ENCODE measurements around the gene MAST4.

Gene MAST4

DNA sequence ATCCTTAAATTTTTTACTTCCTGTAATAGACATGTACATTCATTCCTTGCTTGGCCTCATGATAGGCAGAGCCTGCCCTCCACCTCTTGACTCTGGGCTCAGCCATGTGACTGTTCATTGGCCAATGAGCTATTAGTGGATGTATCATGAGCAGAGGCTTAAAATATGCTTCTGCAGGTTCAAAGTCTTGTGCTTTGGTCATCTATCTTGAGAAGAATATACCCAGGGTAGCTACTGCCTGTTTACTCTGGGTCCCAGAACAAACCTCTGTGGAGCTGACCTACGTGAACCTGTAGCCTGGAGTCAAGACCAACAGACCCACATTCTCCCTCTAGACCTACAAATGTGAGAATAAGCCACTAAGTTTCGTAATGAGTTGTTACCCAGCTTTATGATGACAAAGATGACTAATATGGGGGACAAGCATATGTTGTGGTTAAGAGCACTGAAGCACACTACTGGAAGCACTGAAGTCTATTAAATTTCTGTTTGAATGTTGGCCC lies 244.4 kb downstream of the MAST4 start:
- TF ChIP-seq, protein P1, sequence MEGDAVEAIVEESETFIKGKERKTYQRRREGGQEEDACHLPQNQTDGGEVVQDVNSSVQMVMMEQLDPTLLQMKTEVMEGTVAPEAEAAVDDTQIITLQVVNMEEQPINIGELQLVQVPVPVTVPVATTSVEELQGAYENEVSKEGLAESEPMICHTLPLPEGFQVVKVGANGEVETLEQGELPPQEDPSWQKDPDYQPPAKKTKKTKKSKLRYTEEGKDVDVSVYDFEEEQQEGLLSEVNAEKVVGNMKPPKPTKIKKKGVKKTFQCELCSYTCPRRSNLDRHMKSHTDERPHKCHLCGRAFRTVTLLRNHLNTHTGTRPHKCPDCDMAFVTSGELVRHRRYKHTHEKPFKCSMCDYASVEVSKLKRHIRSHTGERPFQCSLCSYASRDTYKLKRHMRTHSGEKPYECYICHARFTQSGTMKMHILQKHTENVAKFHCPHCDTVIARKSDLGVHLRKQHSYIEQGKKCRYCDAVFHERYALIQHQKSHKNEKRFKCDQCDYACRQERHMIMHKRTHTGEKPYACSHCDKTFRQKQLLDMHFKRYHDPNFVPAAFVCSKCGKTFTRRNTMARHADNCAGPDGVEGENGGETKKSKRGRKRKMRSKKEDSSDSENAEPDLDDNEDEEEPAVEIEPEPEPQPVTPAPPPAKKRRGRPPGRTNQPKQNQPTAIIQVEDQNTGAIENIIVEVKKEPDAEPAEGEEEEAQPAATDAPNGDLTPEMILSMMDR (conservative IDR thresholded peaks at IDR 0.05; ENCODE audit: low read depth, low read length) = no peak
- no peak overlapping the region for H3K4me3 ChIP-seq (ENCODE audit: low read depth, low read length)
- DNase-seq (ENCODE audit: low read depth) = no peak

DNA sequence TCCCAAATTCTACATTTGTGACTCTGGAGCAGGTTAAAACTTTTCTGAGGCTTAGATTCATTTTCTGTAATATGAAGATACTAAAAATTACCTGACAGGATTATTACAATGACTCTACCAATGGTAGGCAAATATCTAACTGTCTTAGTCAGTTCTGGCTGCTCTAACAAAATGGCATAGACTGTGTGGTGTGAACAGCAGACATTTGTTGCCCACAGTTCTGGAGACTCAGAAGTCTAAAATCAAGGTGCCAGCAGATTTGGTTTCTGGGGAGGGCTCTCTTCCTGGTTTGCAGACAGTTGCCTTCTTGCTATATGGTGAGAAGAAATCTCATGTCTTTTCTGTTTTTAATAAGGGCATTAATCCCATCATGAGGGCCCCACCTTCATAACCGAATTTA lies 245.1 kb downstream of the MAST4 start:
- no peak for DNase-seq (ENCODE audit: low read depth)
- H3K4me3 ChIP-seq (ENCODE audit: low read depth, low read length) = no peak overlapping the region
- TF ChIP-seq, protein P1 (conservative IDR thresholded peaks at IDR 0.05; ENCODE audit: low read depth, low read length) = no peak

DNA sequence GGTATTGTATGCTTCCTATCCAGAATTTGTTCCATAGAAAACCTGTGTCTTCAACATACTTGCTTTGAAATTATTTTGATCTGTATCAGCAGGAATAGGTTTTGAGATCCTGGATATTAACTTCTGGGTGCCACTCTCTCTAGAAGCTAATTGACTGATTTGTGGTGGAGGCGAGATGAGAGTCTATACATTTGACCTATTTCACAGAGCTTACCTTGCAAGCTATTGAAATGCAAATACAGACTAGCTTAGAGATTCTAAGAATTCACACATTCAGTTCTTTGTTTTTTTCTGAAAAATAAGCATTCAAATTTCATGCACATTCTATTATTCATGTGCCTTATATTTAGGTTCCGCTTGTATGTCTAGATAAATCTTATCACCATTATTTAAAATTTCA lies 246.3 kb downstream of the MAST4 start:
- TF ChIP-seq, protein P1 (conservative IDR thresholded peaks at IDR 0.05; ENCODE audit: low read depth, low read length) = no peak
- H3K4me3 ChIP-seq (ENCODE audit: low read depth, low read length) = no peak overlapping the region
- no peak for DNase-seq (ENCODE audit: low read depth)

DNA sequence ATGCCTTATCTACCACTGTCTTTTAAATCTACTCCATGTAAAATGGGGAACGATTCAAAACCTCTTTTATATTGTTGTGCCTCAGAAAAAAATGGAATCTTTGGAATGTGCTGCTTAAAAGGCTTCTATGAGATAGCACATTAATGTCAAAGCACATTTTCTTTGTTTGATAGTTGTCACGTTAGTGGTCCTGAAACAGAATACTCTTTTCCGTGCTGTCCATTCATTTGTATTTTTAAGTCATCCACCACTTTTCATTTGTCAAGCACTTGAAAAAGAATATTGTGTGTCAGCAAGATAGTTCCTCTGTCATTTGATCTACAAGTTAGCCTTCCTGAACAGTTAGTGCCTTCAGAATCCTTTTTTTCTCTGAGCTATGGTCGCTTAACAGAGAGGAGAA lies 246.9 kb downstream of the MAST4 start:
- no peak overlapping the region for H3K4me3 ChIP-seq (ENCODE audit: low read depth, low read length)
- TF ChIP-seq, protein P1 (conservative IDR thresholded peaks at IDR 0.05; ENCODE audit: low read depth, low read length) = no peak
- DNase-seq (ENCODE audit: low read depth) = no peak

DNA sequence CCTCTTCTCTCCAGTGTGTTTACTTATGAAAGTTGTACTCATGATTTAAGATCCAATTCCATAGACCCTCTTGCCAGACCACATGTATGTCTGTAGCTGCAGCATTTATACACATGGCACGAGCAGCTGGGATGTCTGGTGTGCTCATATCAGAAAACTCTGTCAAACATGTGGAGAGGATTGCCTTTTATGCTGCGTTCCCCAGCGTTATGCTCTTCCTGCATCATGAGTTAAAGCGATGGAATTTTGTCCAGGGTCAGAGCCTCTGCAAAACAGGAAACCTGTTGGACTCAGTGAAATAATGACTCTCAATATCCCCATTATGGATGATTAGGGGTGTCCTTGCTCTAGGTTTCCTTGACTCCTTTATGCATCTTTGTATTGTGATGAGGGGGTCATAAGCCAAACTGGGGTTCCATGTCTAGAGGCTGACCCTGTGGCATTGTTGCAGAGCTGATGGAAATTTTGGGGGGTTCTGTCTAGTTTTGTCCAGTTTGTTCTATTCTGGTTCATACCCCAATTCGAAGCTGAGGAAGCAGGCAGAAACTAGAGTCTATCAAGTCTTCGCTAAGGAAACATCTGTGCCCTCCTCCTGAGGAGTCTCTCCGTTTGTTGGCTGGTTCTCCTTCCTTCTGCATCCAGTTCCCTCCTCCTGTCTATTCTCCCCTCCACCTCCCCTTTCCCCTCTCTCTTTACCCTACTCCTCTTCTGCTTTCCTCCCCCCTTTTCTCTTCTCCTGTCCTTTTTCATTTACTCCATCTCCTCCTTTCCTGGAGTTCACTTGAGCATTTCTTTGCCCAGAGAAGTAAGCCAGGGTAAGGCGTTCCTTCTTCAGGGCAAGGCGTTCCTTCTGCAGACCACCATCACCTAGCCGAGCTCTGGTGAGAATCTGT lies 252.8 kb downstream of the MAST4 start:
- H3K4me3 ChIP-seq (ENCODE audit: low read depth, low read length) = no peak overlapping the region
- DNase-seq (ENCODE audit: low read depth) = peak; percentile 67
- TF ChIP-seq, protein P1 (conservative IDR thresholded peaks at IDR 0.05; ENCODE audit: low read depth, low read length) = no peak

DNA sequence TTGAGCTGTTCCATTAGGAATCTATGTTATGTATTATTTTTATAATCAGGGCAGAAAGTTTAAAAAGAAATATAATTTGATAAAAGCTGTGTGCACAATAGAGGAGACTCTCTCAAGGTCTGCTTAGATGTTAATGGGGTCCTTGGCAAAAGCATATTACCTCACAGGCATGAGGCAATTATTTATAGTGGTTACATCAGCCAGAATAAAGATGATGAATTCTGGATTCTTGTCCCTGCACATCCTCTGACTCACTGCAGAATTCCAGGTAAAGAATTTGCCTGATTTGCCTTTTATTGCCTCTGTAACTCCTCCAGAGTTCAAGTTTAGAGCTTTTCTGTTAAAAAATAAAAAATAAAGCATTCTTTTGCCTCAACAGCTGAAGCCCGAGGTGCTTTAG lies 253.6 kb downstream of the MAST4 start:
- peak; percentile 64 for DNase-seq (ENCODE audit: low read depth)
- TF ChIP-seq, protein P1 (conservative IDR thresholded peaks at IDR 0.05; ENCODE audit: low read depth, low read length) = no peak
- no peak overlapping the region for H3K4me3 ChIP-seq (ENCODE audit: low read depth, low read length)

Data from choroid plexus epithelial cell (primary cell).